HepG2 (cell line): Measurements from ENCODE around the gene SFT2D1. TPM values are rescaled to one million over a fixed set of nuclear protein-coding genes. Genes with fewer than 3 reads are reported as not detected.

Experiments used
- CC2D1A ChIP-seq: sonication (generic); formaldehyde crosslinking; IDR thresholded peaks from 2 replicates; pipeline ENCODE4 v1.8.1; 2023; ENCODE audit warnings: mild to moderate bottlenecking, missing genetic modification reagents
- CSRNP1 ChIP-seq: sonication (generic); formaldehyde crosslinking; IDR thresholded peaks from 2 replicates; pipeline ENCODE4 v1.8.1; 2023; ENCODE audit warnings: mild to moderate bottlenecking, missing genetic modification reagents
- EED ChIP-seq: sonication (generic); formaldehyde crosslinking; IDR thresholded peaks from 2 replicates; pipeline ENCODE4 v1.5.0; 2020; ENCODE audit warnings: mild to moderate bottlenecking, missing genetic modification reagents
- ELF3 ChIP-seq: IDR thresholded peaks from 2 replicates; pipeline ENCODE4 v1.6.1; 2016; ENCODE audit warnings: missing genetic modification reagents, missing compliant biosample characterization
- GATA4 ChIP-seq: sonication (generic); IDR thresholded peaks from 2 replicates; pipeline ENCODE4 v1.6.1; 2016; ENCODE audit warnings: antibody characterized with exemption, low read depth, borderline replicate concordance
- GZF1 ChIP-seq: sonication (generic); formaldehyde crosslinking; IDR thresholded peaks from 2 replicates; pipeline ENCODE4 v1.5.1; 2020; ENCODE audit warnings: mild to moderate bottlenecking, missing genetic modification reagents
- MTA1 ChIP-seq: sonication (generic); formaldehyde crosslinking; IDR thresholded peaks from 2 replicates; pipeline ENCODE4 v1.4.0; 2020; ENCODE audit warnings: missing genetic modification reagents, mild to moderate bottlenecking, borderline replicate concordance
- MXD1 ChIP-seq: sonication (generic); formaldehyde crosslinking; IDR thresholded peaks from 2 replicates; pipeline ENCODE4 v1.4.0; 2020; ENCODE audit warnings: mild to moderate bottlenecking, missing genetic modification reagents
- PTBP1 ChIP-seq: fragments of 200-400 bp; formaldehyde crosslinking; IDR thresholded peaks from 2 replicates; pipeline ENCODE4 v1.6.1; 2018; ENCODE audit warnings: low read length, low read depth; ENCODE audit not compliant: poor library complexity, severe bottlenecking
- SALL1 ChIP-seq: sonication (generic); formaldehyde crosslinking; IDR thresholded peaks from 2 replicates; pipeline ENCODE4 v1.8.0; 2022; ENCODE audit warnings: mild to moderate bottlenecking, missing genetic modification reagents
- SIN3A ChIP-seq: IDR thresholded peaks from 2 replicates; pipeline ENCODE4 v1.6.1; 2011; ENCODE audit warnings: low read depth, mild to moderate bottlenecking, control low read depth, low read length, borderline replicate concordance
- SNAPC2 ChIP-seq: sonication (generic); formaldehyde crosslinking; IDR thresholded peaks from 2 replicates; pipeline ENCODE4 v1.8.1; 2022; ENCODE audit warnings: mild to moderate bottlenecking, missing genetic modification reagents
- SRY ChIP-seq: sonication (generic); formaldehyde crosslinking; IDR thresholded peaks from 2 replicates; pipeline ENCODE4 v1.8.0; 2022; ENCODE audit warnings: mild to moderate bottlenecking, missing genetic modification reagents
- TBP ChIP-seq: sonication (generic); formaldehyde crosslinking; IDR thresholded peaks from 2 replicates; pipeline ENCODE4 v1.5.0; 2020; ENCODE audit warnings: missing genetic modification reagents
- ZEB1 ChIP-seq: IDR thresholded peaks from 2 replicates; pipeline ENCODE4 v1.6.1; 2012; ENCODE audit warnings: mild to moderate bottlenecking, low read depth, inconsistent platforms; ENCODE audit not compliant: insufficient replicate concordance
- ZIK1 ChIP-seq: sonication (generic); formaldehyde crosslinking; IDR thresholded peaks from 2 replicates; pipeline ENCODE4 v1.5.0; 2020; ENCODE audit warnings: mild to moderate bottlenecking, low read depth, missing genetic modification reagents, borderline replicate concordance
- ZNF253 ChIP-seq: sonication (generic); formaldehyde crosslinking; IDR thresholded peaks from 2 replicates; pipeline ENCODE4 v1.8.0; 2022; ENCODE audit warnings: mild to moderate bottlenecking, missing genetic modification reagents, borderline replicate concordance
- ZNF674 ChIP-seq: sonication (generic); formaldehyde crosslinking; IDR thresholded peaks from 2 replicates; pipeline ENCODE4 v1.5.0; 2020; ENCODE audit warnings: low read depth, mild to moderate bottlenecking, missing genetic modification reagents
- ZNF782 ChIP-seq: sonication (generic); formaldehyde crosslinking; IDR thresholded peaks from 2 replicates; pipeline ENCODE4 v1.4.0; 2020; ENCODE audit warnings: missing genetic modification reagents, mild to moderate bottlenecking, borderline replicate concordance
- polyA plus RNA-seq, 8 experiments: library from polyadenylated mRNA; depleted of rRNA in 3 of 8; stranded (reverse) in 7 of 8; unstranded in 1 of 8; fragments of >200 nt; fragmentation: Illumina TruSeq in 4 of 8; extraction: Trizol in 4 of 8; gene quantifications; 2 replicates each; pipeline versions ENCODE4 v1.2.1 to v1.2.3, GENCODE V29; 2011 to 2016; ENCODE audit warnings: low read depth in 4 of 8, missing spikeins in 1 of 8, mixed read lengths in 1 of 8; ENCODE audit not compliant: insufficient read depth in 1 of 8
- total RNA-seq, 5 experiments: library from RNA; depleted of rRNA; stranded (reverse); fragments of >200 nt; fragmentation: Illumina TruSeq; extraction: Trizol; gene quantifications; 2 replicates each; pipeline ENCODE4 v1.2.3, GENCODE V29; 2016; ENCODE audit warnings: low read depth in 1 of 5
- TF ChIP-seq, protein P1 (sequence below): IDR thresholded peaks from 2 replicates; pipeline ENCODE4 v1.6.1; 2016
- TF ChIP-seq, protein P2 (sequence below): sonication (generic); formaldehyde crosslinking; IDR thresholded peaks from 2 replicates; pipeline ENCODE4 v1.5.0; 2020; ENCODE audit warnings: mild to moderate bottlenecking, missing genetic modification reagents
- TF ChIP-seq, protein P3 (sequence below), 2 experiments: IDR thresholded peaks; 2 replicates each; pipeline ENCODE4 v1.6.1; 2011 to 2012; ENCODE audit warnings: low read length in 2 of 2, borderline replicate concordance in 1 of 2, low read depth in 1 of 2, mild to moderate bottlenecking in 1 of 2, moderate library complexity in 1 of 2

SFT2D1 gene
- total and polyA plus RNA-seq, 2 of the 13 experiments (the other 11 are each of a cell fraction or from before 2014, with no cell fraction given): 115 to 147 TPM

- TF ChIP-seq ZNF253 (CRISPR knock-in tag) (no peak), ZEB1 (no peak), MTA1 (CRISPR knock-in tag) (no peak), SALL1 (CRISPR knock-in tag) (no peak), SNAPC2 (no peak), TBP (CRISPR knock-in tag) (no peak), ELF3 (CRISPR knock-in tag) (no peak), EED (CRISPR knock-in tag) (no peak), CSRNP1 (no peak), SIN3A (peak; percentile 41; the same call in 1 of the 2 replicates), ZNF782 (CRISPR knock-in tag) (peak; percentile 59; the same call in 1 of the 2 replicates), GATA4 (no peak), ZIK1 (no peak), PTBP1 (no peak), SRY (CRISPR knock-in tag) (0 out of 2 replicates have a peak, but pooled peaks have one; percentile 16), CC2D1A (no peak), ZNF674 (no peak), GZF1 (CRISPR knock-in tag) (no peak), MXD1 (CRISPR knock-in tag) (no peak)
- TF ChIP-seq, protein P1, sequence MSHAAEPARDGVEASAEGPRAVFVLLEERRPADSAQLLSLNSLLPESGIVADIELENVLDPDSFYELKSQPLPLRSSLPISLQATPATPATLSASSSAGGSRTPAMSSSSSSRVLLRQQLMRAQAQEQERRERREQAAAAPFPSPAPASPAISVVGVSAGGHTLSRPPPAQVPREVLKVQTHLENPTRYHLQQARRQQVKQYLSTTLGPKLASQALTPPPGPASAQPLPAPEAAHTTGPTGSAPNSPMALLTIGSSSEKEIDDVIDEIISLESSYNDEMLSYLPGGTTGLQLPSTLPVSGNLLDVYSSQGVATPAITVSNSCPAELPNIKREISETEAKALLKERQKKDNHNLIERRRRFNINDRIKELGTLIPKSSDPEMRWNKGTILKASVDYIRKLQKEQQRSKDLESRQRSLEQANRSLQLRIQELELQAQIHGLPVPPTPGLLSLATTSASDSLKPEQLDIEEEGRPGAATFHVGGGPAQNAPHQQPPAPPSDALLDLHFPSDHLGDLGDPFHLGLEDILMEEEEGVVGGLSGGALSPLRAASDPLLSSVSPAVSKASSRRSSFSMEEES (CRISPR knock-in tag): no peak
- TF ChIP-seq, protein P2, sequence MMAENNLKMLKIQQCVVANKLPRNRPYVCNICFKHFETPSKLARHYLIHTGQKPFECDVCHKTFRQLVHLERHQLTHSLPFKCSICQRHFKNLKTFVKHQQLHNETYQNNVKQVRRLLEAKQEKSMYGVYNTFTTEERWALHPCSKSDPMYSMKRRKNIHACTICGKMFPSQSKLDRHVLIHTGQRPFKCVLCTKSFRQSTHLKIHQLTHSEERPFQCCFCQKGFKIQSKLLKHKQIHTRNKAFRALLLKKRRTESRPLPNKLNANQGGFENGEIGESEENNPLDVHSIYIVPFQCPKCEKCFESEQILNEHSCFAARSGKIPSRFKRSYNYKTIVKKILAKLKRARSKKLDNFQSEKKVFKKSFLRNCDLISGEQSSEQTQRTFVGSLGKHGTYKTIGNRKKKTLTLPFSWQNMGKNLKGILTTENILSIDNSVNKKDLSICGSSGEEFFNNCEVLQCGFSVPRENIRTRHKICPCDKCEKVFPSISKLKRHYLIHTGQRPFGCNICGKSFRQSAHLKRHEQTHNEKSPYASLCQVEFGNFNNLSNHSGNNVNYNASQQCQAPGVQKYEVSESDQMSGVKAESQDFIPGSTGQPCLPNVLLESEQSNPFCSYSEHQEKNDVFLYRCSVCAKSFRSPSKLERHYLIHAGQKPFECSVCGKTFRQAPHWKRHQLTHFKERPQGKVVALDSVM: no peak
- TF ChIP-seq, protein P3, sequence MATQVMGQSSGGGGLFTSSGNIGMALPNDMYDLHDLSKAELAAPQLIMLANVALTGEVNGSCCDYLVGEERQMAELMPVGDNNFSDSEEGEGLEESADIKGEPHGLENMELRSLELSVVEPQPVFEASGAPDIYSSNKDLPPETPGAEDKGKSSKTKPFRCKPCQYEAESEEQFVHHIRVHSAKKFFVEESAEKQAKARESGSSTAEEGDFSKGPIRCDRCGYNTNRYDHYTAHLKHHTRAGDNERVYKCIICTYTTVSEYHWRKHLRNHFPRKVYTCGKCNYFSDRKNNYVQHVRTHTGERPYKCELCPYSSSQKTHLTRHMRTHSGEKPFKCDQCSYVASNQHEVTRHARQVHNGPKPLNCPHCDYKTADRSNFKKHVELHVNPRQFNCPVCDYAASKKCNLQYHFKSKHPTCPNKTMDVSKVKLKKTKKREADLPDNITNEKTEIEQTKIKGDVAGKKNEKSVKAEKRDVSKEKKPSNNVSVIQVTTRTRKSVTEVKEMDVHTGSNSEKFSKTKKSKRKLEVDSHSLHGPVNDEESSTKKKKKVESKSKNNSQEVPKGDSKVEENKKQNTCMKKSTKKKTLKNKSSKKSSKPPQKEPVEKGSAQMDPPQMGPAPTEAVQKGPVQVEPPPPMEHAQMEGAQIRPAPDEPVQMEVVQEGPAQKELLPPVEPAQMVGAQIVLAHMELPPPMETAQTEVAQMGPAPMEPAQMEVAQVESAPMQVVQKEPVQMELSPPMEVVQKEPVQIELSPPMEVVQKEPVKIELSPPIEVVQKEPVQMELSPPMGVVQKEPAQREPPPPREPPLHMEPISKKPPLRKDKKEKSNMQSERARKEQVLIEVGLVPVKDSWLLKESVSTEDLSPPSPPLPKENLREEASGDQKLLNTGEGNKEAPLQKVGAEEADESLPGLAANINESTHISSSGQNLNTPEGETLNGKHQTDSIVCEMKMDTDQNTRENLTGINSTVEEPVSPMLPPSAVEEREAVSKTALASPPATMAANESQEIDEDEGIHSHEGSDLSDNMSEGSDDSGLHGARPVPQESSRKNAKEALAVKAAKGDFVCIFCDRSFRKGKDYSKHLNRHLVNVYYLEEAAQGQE (IDR thresholded peaks at IDR 0.05; ENCODE audit: borderline replicate concordance in 1 of 2, low read depth in 1 of 2, low read length in 2 of 2): peak in 1 of 2 experiments; percentile 27; a peak in 1 of 4 replicates
Measured at GRCh38 chr6:166382500-166382932, 40.2 kb upstream of the SFT2D1 start (continued).
